Measurements from ENCODE around the gene SLITRK2. TPM values are rescaled to one million over a fixed set of nuclear protein-coding genes. Genes with fewer than 3 reads are reported as not detected.

Gene SLITRK2
- total RNA-seq (2014; rRNA removed; shearing (Covaris generic)) = 0.37 and 0.83 TPM in 2 replicates

GRCh38 chrX:145817331-145818185, at the start of gene SLITRK2:
TSS of gene SLITRK2 (plus strand) at chrX:145817829. CDS start at chrX:145822426, 4,597 bp downstream.
- H3K27me3 ChIP-seq (ENCODE audit: control insufficient read depth, insufficient read depth, low read length) = peaks cover 86% of the 10 kb centered on the region
- peak; percentile 60 for DNase-seq
- H3K4me3 ChIP-seq (ENCODE audit: insufficient read depth, low read depth, low read length) = peak within 1 kb of the TSS; percentile 49
- no peaks in the 10 kb centered on the region for H3K36me3 ChIP-seq (replicated peaks; ENCODE audit: control insufficient read depth, insufficient read depth, low read length)

DNA sequence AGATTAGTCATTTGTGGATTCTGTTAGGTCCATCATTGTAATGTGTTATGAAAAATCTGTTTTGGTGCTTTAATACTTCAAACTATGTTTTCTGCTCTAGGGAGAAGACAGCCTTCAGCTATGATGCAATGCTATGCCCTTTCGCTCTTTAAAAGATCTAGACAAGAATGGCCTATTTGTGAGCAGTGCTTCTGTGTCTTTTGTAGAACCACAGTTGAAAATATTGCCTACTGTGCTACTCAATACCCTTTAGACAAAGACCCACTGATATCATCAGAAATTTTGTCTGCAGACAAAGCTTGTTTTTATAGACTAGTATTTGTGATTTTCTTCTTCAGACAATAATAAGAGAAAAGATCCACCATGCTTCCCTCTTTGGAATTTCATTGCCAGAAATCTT, 44.6 kb upstream of the SLITRK2 start:
- Histone ChIP-seq H3K27me3 (ENCODE audit: control insufficient read depth, insufficient read depth, low read length) (no peaks in the 10 kb centered on the region), H3K36me3 (replicated peaks; ENCODE audit: control insufficient read depth, insufficient read depth, low read length) (no peaks in the 10 kb centered on the region), H3K4me3 (ENCODE audit: insufficient read depth, low read depth, low read length) (no peak overlapping the region)
- DNase-seq = no peak

DNA sequence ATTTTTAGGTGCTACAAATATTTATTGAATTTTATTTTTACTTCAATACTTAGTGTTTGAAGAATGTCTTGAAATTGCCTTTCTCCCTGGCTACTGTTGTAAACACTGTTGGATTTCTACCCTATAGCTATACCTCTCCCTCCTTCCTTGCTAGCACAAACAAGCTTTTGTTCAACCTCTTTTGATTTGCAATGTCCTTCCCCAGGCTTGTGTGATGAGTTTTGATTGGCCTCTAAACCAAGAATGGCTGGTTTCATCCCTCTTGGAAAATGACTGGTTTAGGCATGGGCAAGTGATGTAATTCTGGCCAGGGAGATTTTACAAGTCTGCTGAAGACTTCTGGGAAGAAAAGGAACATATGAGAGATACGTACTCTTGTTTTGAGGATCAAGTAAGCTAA, 25.3 kb upstream of the SLITRK2 start:
- no peak for DNase-seq
- H3K36me3 ChIP-seq (replicated peaks; ENCODE audit: control insufficient read depth, insufficient read depth, low read length) = no peaks in the 10 kb centered on the region
- no peaks in the 10 kb centered on the region for H3K27me3 ChIP-seq (ENCODE audit: control insufficient read depth, insufficient read depth, low read length)
- H3K4me3 ChIP-seq (ENCODE audit: insufficient read depth, low read depth, low read length) = no peak overlapping the region

DNA sequence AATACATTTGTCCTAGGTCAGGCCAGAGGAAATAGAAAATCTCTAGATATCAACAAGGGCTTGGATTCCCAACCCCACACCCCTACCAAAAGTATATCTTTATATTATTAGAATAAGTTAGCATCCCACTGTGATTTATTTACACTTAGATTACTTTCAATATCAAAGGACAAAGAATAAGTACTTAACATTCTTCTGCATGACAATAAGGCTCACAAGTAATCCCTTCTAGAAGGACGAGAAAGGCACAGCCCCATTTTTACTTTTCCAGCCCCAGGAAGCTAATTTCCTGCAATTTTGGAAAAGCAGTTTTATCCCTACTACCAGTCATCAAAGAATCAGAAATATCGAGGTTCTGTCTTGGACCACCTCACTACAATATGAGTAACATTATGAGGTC, 14.1 kb upstream of the SLITRK2 start:
- H3K4me3 ChIP-seq (ENCODE audit: insufficient read depth, low read depth, low read length) = no peak overlapping the region
- H3K27me3 ChIP-seq (ENCODE audit: control insufficient read depth, insufficient read depth, low read length) = peaks cover 35% of the 10 kb centered on the region
- DNase-seq = no peak

DNA sequence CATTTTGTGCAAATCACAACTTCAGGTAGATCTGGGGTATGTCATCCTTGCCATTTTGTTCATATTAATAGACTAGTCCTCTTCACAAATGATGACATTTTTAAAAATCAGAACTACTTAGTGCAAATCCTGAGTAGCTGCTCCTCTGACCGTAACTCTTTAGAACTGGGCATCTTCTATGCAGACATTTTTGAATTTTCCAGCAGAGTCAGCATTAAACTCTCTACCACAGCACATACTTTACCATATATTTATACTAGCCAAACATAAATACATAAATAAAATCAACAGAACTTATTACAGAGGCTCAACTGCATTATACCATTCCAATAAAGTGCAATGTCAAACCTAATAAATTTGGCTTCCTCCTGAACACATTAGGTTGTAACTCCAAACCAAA, 4.5 kb upstream of the SLITRK2 start:
- DNase-seq = no peak
- H3K4me3 ChIP-seq (ENCODE audit: insufficient read depth, low read depth, low read length) = no peak overlapping the region
- H3K36me3 ChIP-seq (replicated peaks; ENCODE audit: control insufficient read depth, insufficient read depth, low read length) = no peaks in the 10 kb centered on the region
- peaks cover 56% of the 10 kb centered on the region for H3K27me3 ChIP-seq (ENCODE audit: control insufficient read depth, insufficient read depth, low read length)

More for the DNA sequence above, 14.1 kb upstream of the SLITRK2 start:
- no peaks in the 10 kb centered on the region for H3K36me3 ChIP-seq (replicated peaks; ENCODE audit: control insufficient read depth, insufficient read depth, low read length)

GRCh38 chrX:145816601-145817315, 871 bp upstream of the SLITRK2 start:
- peak overlapping the region; percentile 35 for H3K4me3 ChIP-seq (ENCODE audit: insufficient read depth, low read depth, low read length)
- H3K27me3 ChIP-seq (ENCODE audit: control insufficient read depth, insufficient read depth, low read length) = peaks cover 81% of the 10 kb centered on the region
- DNase-seq = no peak
- H3K36me3 ChIP-seq (replicated peaks; ENCODE audit: control insufficient read depth, insufficient read depth, low read length) = no peaks in the 10 kb centered on the region

GRCh38 chrX:145818186-145819113, 821 bp downstream of the SLITRK2 start:
- H3K4me3 ChIP-seq (ENCODE audit: insufficient read depth, low read depth, low read length) = peak overlapping the region; percentile 49
- peaks cover 93% of the 10 kb centered on the region for H3K27me3 ChIP-seq (ENCODE audit: control insufficient read depth, insufficient read depth, low read length)
- no peaks in the 10 kb centered on the region for H3K36me3 ChIP-seq (replicated peaks; ENCODE audit: control insufficient read depth, insufficient read depth, low read length)
- DNase-seq = peak; percentile 59

DNA sequence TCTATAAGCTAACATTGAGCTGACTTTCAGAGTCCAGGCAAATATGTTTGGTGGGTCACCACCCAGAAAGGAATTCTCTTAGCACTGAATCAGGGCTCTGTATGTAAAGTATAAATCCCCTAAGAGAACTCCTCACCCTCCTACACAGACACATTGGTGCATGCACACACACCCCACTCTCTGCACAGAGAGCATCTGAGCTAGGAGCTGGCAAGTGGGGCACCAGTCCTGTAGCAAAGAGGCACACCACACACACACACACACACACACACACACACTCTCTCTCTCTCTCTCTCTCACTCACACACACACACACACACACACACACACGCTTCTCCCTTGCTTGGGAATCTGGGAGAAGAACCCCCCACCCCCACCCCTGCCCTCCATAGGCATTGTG, 3.2 kb downstream of the SLITRK2 start:
- no peak overlapping the region for H3K4me3 ChIP-seq (ENCODE audit: insufficient read depth, low read depth, low read length)

GRCh38 chrX:145821291-145821897, 3.8 kb downstream of the SLITRK2 start:
- H3K4me3 ChIP-seq (ENCODE audit: insufficient read depth, low read depth, low read length) = peak overlapping the region; percentile 25
- peak; percentile 66 for DNase-seq
- H3K27me3 ChIP-seq (ENCODE audit: control insufficient read depth, insufficient read depth, low read length) = peaks cover 69% of the 10 kb centered on the region
- H3K36me3 ChIP-seq (replicated peaks; ENCODE audit: control insufficient read depth, insufficient read depth, low read length) = no peaks in the 10 kb centered on the region

More for the DNA sequence above, 3.2 kb downstream of the SLITRK2 start:
- DNase-seq = no peak
- Histone ChIP-seq H3K27me3 (ENCODE audit: control insufficient read depth, insufficient read depth, low read length) (peaks cover 75% of the 10 kb centered on the region), H3K36me3 (replicated peaks; ENCODE audit: control insufficient read depth, insufficient read depth, low read length) (no peaks in the 10 kb centered on the region)

DNA sequence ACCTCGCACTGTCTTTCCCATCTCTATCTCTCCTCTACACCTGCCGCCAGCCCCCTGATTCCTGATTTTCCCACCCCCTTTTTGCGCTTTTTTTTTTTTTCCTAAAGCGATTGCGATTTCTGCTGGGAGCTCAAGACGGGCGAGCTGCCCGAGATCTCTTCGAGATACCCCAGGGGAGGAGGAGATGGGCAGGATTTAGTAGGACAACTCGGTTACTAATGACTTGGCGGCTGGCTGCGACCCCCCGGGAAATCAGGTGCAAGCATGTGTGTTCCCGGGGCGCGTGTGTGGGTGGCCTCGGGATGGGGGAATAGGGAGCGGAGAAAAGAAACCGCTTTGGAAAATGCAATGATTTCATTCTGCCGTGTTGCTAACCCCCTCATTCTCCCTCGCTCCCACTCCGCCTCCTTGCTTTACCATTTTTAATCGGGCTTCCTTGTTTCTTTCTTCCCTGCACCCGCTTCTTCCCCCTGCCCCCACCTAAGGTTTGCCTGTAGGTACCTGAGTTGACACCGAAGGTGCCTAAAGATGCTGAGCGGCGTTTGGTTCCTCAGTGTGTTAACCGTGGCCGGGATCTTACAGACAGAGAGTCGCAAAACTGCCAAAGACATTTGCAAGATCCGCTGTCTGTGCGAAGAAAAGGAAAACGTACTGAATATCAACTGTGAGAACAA, 4.4 kb downstream of the SLITRK2 start:
- H3K27me3 ChIP-seq (ENCODE audit: control insufficient read depth, insufficient read depth, low read length) = peaks cover 63% of the 10 kb centered on the region
- H3K4me3 ChIP-seq (ENCODE audit: insufficient read depth, low read depth, low read length) = peak overlapping the region; percentile 25
- DNase-seq = peak; percentile 32
- no peaks in the 10 kb centered on the region for H3K36me3 ChIP-seq (replicated peaks; ENCODE audit: control insufficient read depth, insufficient read depth, low read length)

DNA sequence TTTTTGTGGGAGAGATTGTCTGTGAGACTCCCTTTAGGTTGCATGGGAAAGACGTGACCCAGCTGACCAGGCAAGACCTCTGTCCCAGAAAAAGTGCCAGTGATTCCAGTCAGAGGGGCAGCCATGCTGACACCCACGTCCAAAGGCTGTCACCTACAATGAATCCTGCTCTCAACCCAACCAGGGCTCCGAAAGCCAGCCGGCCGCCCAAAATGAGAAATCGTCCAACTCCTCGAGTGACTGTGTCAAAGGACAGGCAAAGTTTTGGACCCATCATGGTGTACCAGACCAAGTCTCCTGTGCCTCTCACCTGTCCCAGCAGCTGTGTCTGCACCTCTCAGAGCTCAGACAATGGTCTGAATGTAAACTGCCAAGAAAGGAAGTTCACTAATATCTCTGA, 5.5 kb downstream of the SLITRK2 start:
- H3K27me3 ChIP-seq (ENCODE audit: control insufficient read depth, insufficient read depth, low read length) = peaks cover 54% of the 10 kb centered on the region
- H3K36me3 ChIP-seq (replicated peaks; ENCODE audit: control insufficient read depth, insufficient read depth, low read length) = no peaks in the 10 kb centered on the region
- H3K4me3 ChIP-seq (ENCODE audit: insufficient read depth, low read depth, low read length) = no peak overlapping the region
- no peak for DNase-seq

DNA sequence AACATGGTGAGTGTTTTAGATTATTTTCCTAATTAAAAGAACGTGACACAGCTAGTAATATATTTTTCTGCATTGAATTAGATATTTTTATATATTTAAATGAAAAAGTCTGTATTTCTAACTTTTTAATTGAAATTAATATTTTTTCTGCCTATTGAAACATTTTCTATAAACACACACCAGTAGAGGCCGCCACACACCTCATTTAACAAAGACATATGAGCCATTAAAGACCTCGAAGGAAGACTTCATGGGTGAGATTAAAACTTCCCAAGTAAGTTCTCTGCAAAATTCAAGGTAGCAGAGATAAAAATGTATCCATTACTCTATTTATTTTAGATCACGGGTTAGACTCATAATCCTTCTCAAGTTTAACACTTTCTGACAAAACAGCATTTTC, 8.3 kb downstream of the SLITRK2 start:
- H3K27me3 ChIP-seq (ENCODE audit: control insufficient read depth, insufficient read depth, low read length) = peaks cover 26% of the 10 kb centered on the region
- DNase-seq = peak; percentile 15
- no peak overlapping the region for H3K4me3 ChIP-seq (ENCODE audit: insufficient read depth, low read depth, low read length)
- no peaks in the 10 kb centered on the region for H3K36me3 ChIP-seq (replicated peaks; ENCODE audit: control insufficient read depth, insufficient read depth, low read length)

DNA sequence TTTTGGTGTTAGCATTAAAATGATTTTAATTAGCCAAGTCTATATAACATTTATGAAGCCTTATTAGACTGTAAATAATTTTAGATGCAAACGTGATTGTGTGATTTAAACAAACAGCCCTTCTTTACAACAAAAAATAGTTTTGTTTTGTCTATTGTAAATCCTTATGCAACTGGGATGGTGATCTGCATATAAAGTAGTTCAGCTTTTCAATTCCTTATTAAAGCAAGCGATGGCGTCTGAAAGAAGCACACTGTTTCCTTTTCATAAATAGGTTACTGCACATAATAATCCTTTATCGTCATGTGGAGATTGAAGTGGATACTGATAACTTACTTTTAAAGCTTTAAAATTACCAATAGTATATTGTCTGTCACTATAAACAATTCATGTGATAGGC, 8.8 kb downstream of the SLITRK2 start:
- Histone ChIP-seq H3K27me3 (ENCODE audit: control insufficient read depth, insufficient read depth, low read length) (peaks cover 24% of the 10 kb centered on the region), H3K36me3 (replicated peaks; ENCODE audit: control insufficient read depth, insufficient read depth, low read length) (no peaks in the 10 kb centered on the region), H3K4me3 (ENCODE audit: insufficient read depth, low read depth, low read length) (no peak overlapping the region)
- no peak for DNase-seq

Measured in H7 (cell line).